T1000 (cell line): ENCODE data around the gene ST3GAL4.
"Not testable (repeated sequence)": the region's sequence is repeated elsewhere in the genome, so short reads cannot be mapped to it uniquely, and the experiment has no call there.

Experiments
- DNase-seq: peaks from one replicate; lab custom pipeline; 2025; ENCODE audit warnings: mixed read lengths; lab: John Stamatoyannopoulos, UW

Gene ST3GAL4

DNA sequence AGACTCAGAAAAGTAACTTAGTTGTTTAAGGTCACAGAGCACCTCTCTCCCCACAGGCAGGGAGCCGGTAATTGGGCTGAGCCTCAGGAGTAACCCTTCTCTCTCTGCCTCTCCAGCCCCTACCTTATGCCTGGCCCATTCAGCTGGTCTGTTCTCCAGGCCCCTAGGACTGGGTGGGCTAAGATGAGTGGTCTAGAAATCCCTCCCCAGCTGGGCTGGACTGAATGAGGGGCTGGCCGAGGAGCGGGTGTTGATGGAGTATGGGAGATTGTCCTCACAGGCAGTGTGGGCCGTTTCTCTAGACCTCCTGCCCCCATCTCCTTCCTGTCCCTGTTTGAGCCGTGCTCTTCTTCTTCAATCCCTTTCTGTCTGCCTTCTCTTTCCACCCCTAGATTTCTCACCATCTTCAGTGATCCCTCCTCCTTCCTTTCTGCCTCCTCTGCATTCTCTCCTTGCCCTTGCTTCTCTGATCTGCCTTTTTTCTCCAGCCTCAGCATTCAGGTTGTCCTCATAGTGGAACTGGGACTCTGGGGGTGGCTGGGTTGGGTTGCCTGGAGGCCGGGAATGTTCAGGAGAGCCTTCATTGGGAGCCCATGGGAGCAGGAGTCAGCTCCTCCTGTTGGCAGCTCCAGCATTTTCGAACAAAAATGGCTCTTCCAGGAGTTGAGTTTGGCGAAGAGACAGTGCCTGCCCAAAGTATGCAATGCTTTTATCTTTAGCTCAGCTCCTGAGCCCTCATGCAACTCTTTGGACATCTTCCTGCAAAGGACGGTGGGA is 7.6 kb downstream of the ST3GAL4 start:
- no peak for DNase-seq

- no peak for DNase-seq
These were observed 8.3 kb downstream of the ST3GAL4 start for GRCh38 chr11:126363706-126364248.

DNA sequence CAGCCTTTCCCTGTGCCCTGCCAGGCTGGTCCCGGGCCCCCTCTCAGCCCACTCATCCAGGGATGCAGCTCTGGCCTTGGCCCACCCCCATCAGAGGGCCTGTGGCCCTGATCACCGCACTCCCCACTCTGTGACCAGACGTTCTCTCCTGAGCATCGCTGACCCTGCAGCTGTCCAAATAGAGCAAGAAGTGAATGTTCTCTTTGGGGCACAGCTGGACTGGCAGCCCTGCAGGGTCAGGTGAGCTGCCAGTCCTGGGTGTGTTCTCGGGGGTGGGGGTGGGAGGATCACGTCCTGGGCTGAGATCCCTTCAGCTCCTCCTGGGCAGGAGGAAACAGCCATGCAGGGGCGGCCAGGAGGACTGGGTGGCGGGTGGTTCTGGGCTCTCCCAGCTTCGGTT is 9.2 kb downstream of the ST3GAL4 start:
- not testable (repeated sequence) for DNase-seq

DNA sequence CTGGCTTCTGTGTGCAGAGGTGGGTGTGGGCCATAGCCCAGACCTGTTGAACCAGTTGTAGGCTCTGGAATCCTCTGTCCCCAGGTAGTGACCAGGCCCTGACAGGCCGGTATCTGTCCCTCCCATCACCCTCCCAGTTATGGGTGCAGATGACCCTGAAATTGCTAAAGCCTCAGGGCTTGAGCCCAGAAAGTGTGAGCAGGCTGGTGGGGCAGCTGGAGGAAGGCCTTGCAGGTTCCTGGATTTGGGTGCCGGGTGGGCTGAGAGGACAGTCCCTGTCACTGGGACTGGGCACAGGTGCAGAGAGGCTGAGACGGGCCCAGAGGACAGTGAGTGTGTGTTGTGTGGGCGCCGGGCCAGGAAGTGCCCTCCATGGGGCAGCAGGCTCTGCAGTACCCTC is 10.0 kb downstream of the ST3GAL4 start:
- DNase-seq, result not testable (repeated sequence)

GRCh38 chr11:126366064-126366822 is 10.8 kb downstream of the ST3GAL4 start:
- DNase-seq, result no peak

GRCh38 chr11:126366823-126367654 is 11.6 kb downstream of the ST3GAL4 start:
- DNase-seq, result not testable (repeated sequence)

- not testable (repeated sequence) for DNase-seq
These were observed 12.3 kb downstream of the ST3GAL4 start for GRCh38 chr11:126367806-126368205.

- DNase-seq, result not testable (repeated sequence)
These were observed 13.0 kb downstream of the ST3GAL4 start for GRCh38 chr11:126368336-126369119.

DNA sequence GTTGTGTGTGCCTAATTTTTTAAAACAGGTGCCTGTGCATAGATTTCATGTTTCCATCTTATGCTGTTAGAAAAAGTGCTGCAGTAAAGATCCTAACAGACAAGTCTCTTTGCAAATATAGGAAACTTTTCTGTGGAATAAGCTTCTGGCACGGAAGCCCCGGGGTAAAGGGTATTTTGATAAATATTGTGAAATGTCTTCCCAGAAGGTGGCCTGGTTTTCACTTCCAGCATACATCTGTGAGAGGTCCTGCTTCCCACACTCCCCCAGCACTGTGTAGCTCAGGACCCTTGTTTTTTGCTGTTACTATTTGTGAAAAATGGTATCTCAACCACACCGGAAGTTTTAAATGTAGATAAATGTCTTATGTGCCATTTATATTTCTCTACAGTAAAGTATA is 14.5 kb downstream of the ST3GAL4 start:
- DNase-seq, result no peak

- no peak for DNase-seq
These were observed 16.1 kb downstream of the ST3GAL4 start for GRCh38 chr11:126371595-126371994.

DNA sequence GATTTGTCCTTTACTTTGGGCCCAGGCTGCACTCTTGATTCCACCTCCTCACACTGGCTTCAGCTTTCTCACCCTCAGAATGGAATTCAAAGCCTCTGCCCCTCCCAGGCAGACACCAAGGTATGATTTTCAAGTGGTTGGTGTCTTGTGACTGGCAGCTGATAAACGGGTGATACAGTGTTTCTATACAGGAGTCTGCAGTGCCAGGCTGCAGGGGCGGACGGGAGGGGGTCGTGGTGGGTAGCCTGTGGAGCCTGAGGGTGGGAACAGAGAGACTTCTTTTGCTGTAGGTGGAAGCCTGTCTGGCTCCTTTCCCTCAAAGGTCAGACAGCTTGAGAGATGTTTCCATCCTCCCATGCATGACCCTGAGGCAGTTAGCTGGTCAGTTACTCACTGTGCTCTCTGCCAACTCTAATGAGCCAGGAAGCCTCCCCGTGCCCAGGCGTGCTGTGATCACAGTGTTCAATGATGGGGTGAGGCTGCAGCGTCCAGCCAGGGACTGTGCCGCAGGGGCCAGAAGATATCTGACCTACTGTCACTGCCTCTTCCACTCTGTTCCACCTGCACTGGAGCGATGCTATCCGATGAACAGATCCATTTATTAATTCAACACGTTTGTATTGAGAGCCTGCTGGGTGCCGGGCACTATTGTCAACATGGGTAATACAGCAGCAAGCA is 18.0 kb downstream of the ST3GAL4 start:
- DNase-seq, result not testable (repeated sequence)

DNA sequence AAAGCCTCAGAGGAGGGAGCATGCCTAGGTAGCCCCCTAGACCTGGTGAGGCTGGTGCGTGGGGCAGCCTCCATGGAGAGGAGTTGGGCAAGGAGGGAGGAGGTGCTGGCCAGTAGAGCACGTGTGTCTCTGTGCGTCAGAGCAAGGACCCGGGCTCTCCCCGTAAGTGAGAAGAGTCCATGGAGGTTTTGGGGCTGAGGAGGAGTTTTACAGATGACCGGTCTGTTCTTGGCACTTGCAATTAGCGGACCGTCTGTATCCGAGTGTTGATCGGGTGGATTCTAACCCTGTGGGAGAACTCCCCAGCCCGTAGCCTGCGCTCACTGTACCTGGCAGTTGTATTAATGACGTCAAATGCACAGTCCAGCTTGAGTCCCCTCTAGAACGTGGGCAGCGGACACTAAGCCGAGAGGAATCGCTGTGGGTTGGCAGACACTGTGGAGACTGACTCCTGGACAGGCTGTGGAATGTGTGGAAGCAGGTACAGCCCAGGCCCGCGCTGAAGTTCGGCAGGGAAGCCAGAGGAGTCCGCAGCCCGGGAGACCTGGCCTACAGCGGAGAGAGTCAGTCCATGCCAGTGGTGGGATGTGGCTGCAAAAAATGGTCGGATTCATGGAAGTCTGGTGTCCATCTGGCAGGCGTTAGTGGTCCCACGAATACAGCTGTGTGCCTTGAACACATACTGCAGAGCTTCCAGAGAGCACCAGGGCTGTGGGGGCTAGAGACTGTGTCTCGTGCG is 19.2 kb downstream of the ST3GAL4 start:
- not testable (repeated sequence) for DNase-seq

DNA sequence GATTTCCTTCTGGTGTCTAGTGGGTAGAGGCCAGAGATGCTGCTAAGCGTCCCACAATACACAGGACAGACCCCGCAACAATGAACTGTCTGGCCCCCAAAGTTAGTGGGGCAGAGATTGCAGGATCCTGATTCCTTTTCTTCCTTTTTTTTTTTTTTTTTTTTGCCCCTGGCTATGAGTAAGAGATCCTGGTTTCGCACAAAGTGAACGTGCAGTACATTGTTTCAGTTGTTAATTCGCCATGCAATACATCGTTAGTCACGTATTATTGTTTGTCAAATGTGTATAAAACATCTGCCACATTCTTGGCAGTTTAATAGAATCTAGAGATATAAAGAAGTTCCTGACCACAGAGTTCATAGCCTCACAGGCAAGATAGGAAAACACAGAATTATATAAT is 20.2 kb downstream of the ST3GAL4 start:
- DNase-seq, result no peak

DNA sequence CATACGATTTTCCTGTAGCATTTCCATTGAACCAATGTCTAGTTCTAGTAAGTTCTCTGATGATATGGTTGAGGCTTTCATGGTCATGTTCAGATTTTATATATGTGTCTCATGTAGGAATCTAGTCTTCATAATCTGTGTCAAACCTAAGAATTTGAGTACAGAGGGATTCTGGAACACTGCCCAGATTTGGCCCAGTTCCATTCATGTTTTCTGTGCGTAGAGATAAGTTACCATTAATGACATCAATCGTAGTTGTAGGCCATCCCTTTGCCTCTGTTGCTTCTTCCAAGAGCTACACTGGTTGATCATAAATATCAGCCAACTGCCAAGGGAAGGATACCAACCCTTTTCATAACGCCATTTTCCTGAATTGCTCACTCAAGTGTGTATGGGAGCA is 23.3 kb downstream of the ST3GAL4 start:
- no peak for DNase-seq

GRCh38 chr11:126380909-126381308 is 25.4 kb downstream of the ST3GAL4 start:
- no peak for DNase-seq

GRCh38 chr11:126381960-126382359 is 26.5 kb downstream of the ST3GAL4 start:
- DNase-seq, result not testable (repeated sequence)

DNA sequence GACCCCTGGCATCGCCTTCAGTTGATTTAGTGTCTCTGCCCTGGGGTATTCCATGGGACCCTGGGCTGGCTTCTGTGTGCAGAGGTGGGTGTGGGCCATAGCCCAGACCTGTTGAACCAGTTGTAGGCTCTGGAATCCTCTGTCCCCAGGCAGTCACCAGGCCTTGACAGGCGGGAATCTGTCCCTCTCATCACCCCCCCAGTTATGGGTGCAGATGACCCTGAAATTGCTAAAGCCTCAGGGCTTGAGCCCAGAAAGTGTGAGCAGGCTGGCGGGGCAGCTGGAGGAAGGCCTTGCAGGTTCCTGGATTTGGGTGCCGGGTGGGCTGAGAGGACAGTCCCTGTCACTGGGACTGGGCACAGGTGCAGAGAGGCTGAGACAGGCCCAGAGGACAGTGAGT is 27.2 kb downstream of the ST3GAL4 start:
- DNase-seq, result not testable (repeated sequence)

- DNase-seq, result no peak
These were observed 28.2 kb downstream of the ST3GAL4 start for GRCh38 chr11:126383339-126384335.
